Ishikawa (cell line): ENCODE data around the gene SNCAIP.

Source experiments
- CEBPB ChIP-seq: IDR thresholded peaks from 2 replicates; pipeline ENCODE4 v1.6.1; 2012
- EP300 ChIP-seq: IDR thresholded peaks from 2 replicates; pipeline ENCODE4 v1.6.1; 2012; ENCODE audit warnings: borderline replicate concordance
- RAD21 ChIP-seq: IDR thresholded peaks from 2 replicates; pipeline ENCODE4 v1.6.1; 2012; ENCODE audit warnings: low read depth
- REST ChIP-seq: IDR thresholded peaks from 2 replicates; pipeline ENCODE4 v1.6.1; 2012; ENCODE audit warnings: low read depth, mild to moderate bottlenecking

- TF ChIP-seq REST (no peak), EP300 (no peak), CEBPB (no peak), RAD21 (no peak)
These were observed 48.5 kb upstream of the SNCAIP start for GRCh38 chr5:122263352-122264030.
